Measurements from ENCODE around the gene RREB1.

GRCh38 chr6:7138921-7139358 lies 31.2 kb downstream of the RREB1 start:
- TF ChIP-seq CTCF (IDR thresholded peaks at IDR 0.05) (no peak), SIN3A (IDR thresholded peaks at IDR 0.05; ENCODE audit: borderline replicate concordance, insufficient read depth, low read depth, low read length) (no peak), REST (IDR thresholded peaks at IDR 0.05; ENCODE audit: insufficient read depth in 1 of 2, low read depth in 2 of 2, low read length in 1 of 2) (no peak)
